GM12878 (cell line): ENCODE data around the gene PDXDC1.
"Not testable (repeated sequence)": the region's sequence is repeated elsewhere in the genome, so short reads cannot be mapped to it uniquely, and the experiment has no call there.

Experiments used
- BCL11A ChIP-seq: IDR thresholded peaks from 2 replicates; pipeline ENCODE4 v1.6.1; 2011; ENCODE audit warnings: low read depth, low read length
- BCL3 ChIP-seq: IDR thresholded peaks from 2 replicates; pipeline ENCODE4 v1.6.1; 2011; ENCODE audit warnings: borderline replicate concordance, low read depth, mild to moderate bottlenecking, moderate library complexity, low read length; ENCODE audit not compliant: insufficient read depth, poor library complexity, severe bottlenecking
- CREM ChIP-seq: IDR thresholded peaks from 2 replicates; pipeline ENCODE4 v1.6.1; 2014; ENCODE audit warnings: antibody characterized with exemption, low read depth
- CTCF ChIP-seq, 3 experiments: IDR thresholded peaks in 2 of 3; conservative IDR thresholded peaks in 1 of 3; 2 replicates each; pipeline ENCODE4 v1.5.1; 2011; ENCODE audit warnings: low read depth in 3 of 3, low read length in 3 of 3, mild to moderate bottlenecking in 3 of 3, control low read depth in 2 of 3, moderate library complexity in 2 of 3, inconsistent platforms in 1 of 3, mixed read lengths in 1 of 3; ENCODE audit not compliant: control insufficient read depth in 2 of 3, insufficient read depth in 1 of 3; ENCODE audit errors: extremely low read depth in 1 of 3
- ESRRA ChIP-seq: IDR thresholded peaks from 2 replicates; pipeline ENCODE4 v1.6.1; 2012; ENCODE audit warnings: mild to moderate bottlenecking, low read length, improper control_type of control experiment
- NKRF ChIP-seq: fragments of 450-650 bp; conservative IDR thresholded peaks from 2 replicates; pipeline ENCODE4 v1.6.1; 2017; ENCODE audit warnings: mild to moderate bottlenecking, moderate library complexity
- SRF ChIP-seq, 2 experiments: IDR thresholded peaks; 2 replicates each; pipeline ENCODE4 v1.6.1; 2011; ENCODE audit warnings: low read depth in 2 of 2, low read length in 2 of 2, mild to moderate bottlenecking in 1 of 2, moderate library complexity in 1 of 2
- ZNF687 ChIP-seq: fragments of 450-650 bp; IDR thresholded peaks from 2 replicates; pipeline ENCODE4 v1.6.1; 2017; ENCODE audit warnings: mild to moderate bottlenecking, moderate library complexity

GRCh38 chr16:15028345-15028715, 53.5 kb downstream of the PDXDC1 start:
- TF ChIP-seq SRF (IDR thresholded peaks at IDR 0.05; ENCODE audit: low read depth in 2 of 2, low read length in 2 of 2); ESRRA; BCL11A; BCL3; NKRF; CTCF (IDR thresholded peaks at IDR 0.05 in 2 of 3, conservative IDR thresholded peaks at IDR 0.05 in 1 of 3; ENCODE audit: control insufficient read depth in 2 of 3, extremely low read depth in 1 of 3, insufficient read depth in 1 of 3, low read depth in 3 of 3, low read length in 3 of 3); ZNF687; CREM: not testable (repeated sequence)
